IMR-90 (cell line): ENCODE measurements around the gene DOK4. TPM values are rescaled to one million over a fixed set of nuclear protein-coding genes. Genes with fewer than 3 reads are reported as not detected.

ENCODE experiments used
- ATAC-seq: fragments of 200-7000 bp; cut with Tn5 transposase; 2 replicates; pipeline ENCODE4 v1.9.1; 2020; ENCODE audit warnings: low read depth, mild to moderate bottlenecking, moderate library complexity
- BruUV-seq: library from RNA; stranded (reverse); fragments of 400-500 nt; replicated peaks from 2 replicates; lab custom pipeline; 2021; lab: Mats Ljungman, UMichigan
- CTCF ChIA-PET: fragments of 300-600 bp; formaldehyde crosslinking; extraction: SDS; loops from one replicate; lab custom pipeline; 2021; ENCODE audit warnings: antibody characterized with exemption; lab: Yijun Ruan, JAX
- POLR2A ChIA-PET: fragments of 300-600 bp; sonication (Branson Sonifier 250); formaldehyde crosslinking; loops from one replicate; lab custom pipeline; 2022; ENCODE audit warnings: antibody characterized with exemption; ENCODE audit not compliant: unreplicated experiment; lab: Charles Lee
- DNase-seq: peaks from one replicate; pipeline ENCODE4 v3.0.0; 2013
- H2AFZ ChIP-seq: replicated peaks from 2 replicates; pipeline ENCODE3; 2013; ENCODE audit warnings: low read length, mild to moderate bottlenecking; ENCODE audit not compliant: poor library complexity
- H2AK5ac ChIP-seq: 2 replicates; pipeline ENCODE4 v1.6.1; 2013; ENCODE audit warnings: low read depth, low read length, inconsistent platforms
- H2AK9ac ChIP-seq: replicated peaks from 2 replicates; pipeline ENCODE3; 2013; ENCODE audit warnings: mild to moderate bottlenecking, low read depth, low read length, moderate library complexity; ENCODE audit not compliant: poor library complexity
- H2BK120ac ChIP-seq: 2 replicates; pipeline ENCODE4 v1.6.1; 2013; ENCODE audit warnings: low read depth, low read length, inconsistent platforms
- H2BK15ac ChIP-seq: 3 replicates; pipeline ENCODE4 v1.6.1; 2013; ENCODE audit warnings: low read depth, low read length, inconsistent platforms
- H2BK20ac ChIP-seq: 2 replicates; pipeline ENCODE4 v1.6.1; 2013; ENCODE audit warnings: low read depth, mild to moderate bottlenecking, inconsistent platforms, low read length, moderate library complexity
- H2BK5ac ChIP-seq: 2 replicates; pipeline ENCODE4 v1.6.1; 2013; ENCODE audit warnings: mild to moderate bottlenecking, low read depth, low read length, inconsistent platforms; ENCODE audit not compliant: poor library complexity, severe bottlenecking
- H3K14ac ChIP-seq: replicated peaks from 2 replicates; pipeline ENCODE4 v1.6.1; 2013; ENCODE audit warnings: low read depth, low read length, inconsistent platforms
- H3K18ac ChIP-seq: 2 replicates; pipeline ENCODE4 v1.6.1; 2013; ENCODE audit warnings: low read depth, low read length, control low read depth
- H3K23ac ChIP-seq: 2 replicates; pipeline ENCODE4 v1.6.1; 2013; ENCODE audit warnings: low read depth, low read length, inconsistent platforms
- H3K27ac ChIP-seq: 2 replicates; pipeline ENCODE4 v1.5.1; 2013; ENCODE audit warnings: mild to moderate bottlenecking, control low read depth, low read length; ENCODE audit not compliant: insufficient read depth
- H3K27me3 ChIP-seq: 2 replicates; pipeline ENCODE4 v1.6.1; 2013; ENCODE audit warnings: low read length; ENCODE audit not compliant: control insufficient read depth, insufficient read depth
- H3K36me3 ChIP-seq: 2 replicates; pipeline ENCODE4 v1.6.1; 2013; ENCODE audit warnings: low read length, mixed read lengths; ENCODE audit not compliant: control insufficient read depth, insufficient read depth
- H3K4ac ChIP-seq: 2 replicates; pipeline ENCODE4 v1.6.1; 2013; ENCODE audit warnings: low read depth, low read length, inconsistent platforms
- H3K4me1 ChIP-seq: 2 replicates; pipeline ENCODE4 v1.6.1; 2013; ENCODE audit warnings: low read length, mixed read lengths; ENCODE audit not compliant: control insufficient read depth, insufficient read depth
- H3K4me2 ChIP-seq: 2 replicates; pipeline ENCODE4 v1.6.1; 2013; ENCODE audit warnings: low read depth, mild to moderate bottlenecking, control low read depth, low read length, moderate library complexity
- H3K4me3 ChIP-seq: 2 replicates; pipeline ENCODE4 v1.5.1; 2013; ENCODE audit warnings: low read depth, mild to moderate bottlenecking, control low read depth, low read length, moderate library complexity; ENCODE audit not compliant: insufficient read depth
- H3K56ac ChIP-seq: 2 replicates; pipeline ENCODE4 v1.6.1; 2013; ENCODE audit warnings: low read length, inconsistent platforms; ENCODE audit not compliant: insufficient read depth; ENCODE audit errors: extremely low read depth
- H3K79me1 ChIP-seq, 2 experiments: 2 replicates each; pipeline ENCODE4 v1.6.1; 2013; ENCODE audit warnings: low read length in 2 of 2, inconsistent platforms in 1 of 2, low read depth in 1 of 2
- H3K9ac ChIP-seq: 2 replicates; pipeline ENCODE4 v1.6.1; 2013; ENCODE audit warnings: low read depth, low read length, control low read depth
- H3K9me1 ChIP-seq: 2 replicates; pipeline ENCODE4 v1.6.1; 2013; ENCODE audit warnings: low read length, inconsistent platforms; ENCODE audit not compliant: insufficient read depth
- H3K9me3 ChIP-seq: 2 replicates; pipeline ENCODE4 v1.6.1; 2013; ENCODE audit warnings: low read length; ENCODE audit not compliant: control insufficient read depth, insufficient read depth
- H4K20me1 ChIP-seq: 2 replicates; pipeline ENCODE4 v1.6.1; 2013; ENCODE audit warnings: low read length, inconsistent platforms; ENCODE audit not compliant: insufficient read depth
- H4K5ac ChIP-seq: 2 replicates; pipeline ENCODE4 v1.6.1; 2013; ENCODE audit warnings: mild to moderate bottlenecking, low read depth, low read length, control low read depth
- H4K8ac ChIP-seq, 2 experiments: 2 replicates each; pipeline ENCODE4 v1.6.1; 2013; ENCODE audit warnings: low read depth in 2 of 2, low read length in 2 of 2, control low read depth in 1 of 2, inconsistent platforms in 1 of 2
- H4K91ac ChIP-seq: 2 replicates; pipeline ENCODE4 v1.6.1; 2013; ENCODE audit warnings: low read depth, low read length, inconsistent platforms; ENCODE audit not compliant: insufficient read depth
- BHLHE40 ChIP-seq: fragments of 150-350 bp; IDR thresholded peaks from 2 replicates; pipeline ENCODE4 v1.6.1; 2016; ENCODE audit warnings: mild to moderate bottlenecking, low read depth, low read length
- CEBPB ChIP-seq: IDR thresholded peaks from 2 replicates; pipeline ENCODE4 v1.6.1; 2012; ENCODE audit warnings: low read depth, low read length, improper control_type of control experiment
- CHD1 ChIP-seq: IDR thresholded peaks from 2 replicates; pipeline ENCODE4 v1.6.1; 2012; ENCODE audit warnings: low read depth, low read length, improper control_type of control experiment
- FOS ChIP-seq: fragments of 150-350 bp; IDR thresholded peaks from 2 replicates; pipeline ENCODE4 v1.6.1; 2016; ENCODE audit warnings: low read depth, low read length
- MAFK ChIP-seq: IDR thresholded peaks from 2 replicates; pipeline ENCODE4 v1.6.1; 2012; ENCODE audit warnings: low read depth, low read length, improper control_type of control experiment
- MAZ ChIP-seq: IDR thresholded peaks from 2 replicates; pipeline ENCODE4 v1.6.1; 2012; ENCODE audit warnings: low read depth, mild to moderate bottlenecking, low read length, improper control_type of control experiment, moderate library complexity, borderline replicate concordance
- MXI1 ChIP-seq: IDR thresholded peaks from 2 replicates; pipeline ENCODE4 v1.6.1; 2012; ENCODE audit warnings: low read depth, mild to moderate bottlenecking, low read length, moderate library complexity, borderline replicate concordance
- NFE2L2 ChIP-seq: fragments of 150-350 bp; IDR thresholded peaks from 2 replicates; pipeline ENCODE4 v1.6.1; 2016; ENCODE audit warnings: low read depth, mild to moderate bottlenecking, low read length
- POLR2A ChIP-seq: IDR thresholded peaks from 2 replicates; pipeline ENCODE4 v1.6.1; 2012; ENCODE audit warnings: mild to moderate bottlenecking, low read depth, low read length
- RAD21 ChIP-seq: IDR thresholded peaks from 2 replicates; pipeline ENCODE4 v1.6.1; 2012; ENCODE audit warnings: low read length, improper control_type of control experiment
- RCOR1 ChIP-seq: IDR thresholded peaks from 2 replicates; pipeline ENCODE4 v1.6.1; 2012; ENCODE audit warnings: mild to moderate bottlenecking, low read length, improper control_type of control experiment; ENCODE audit not compliant: insufficient replicate concordance
- RFX5 ChIP-seq: IDR thresholded peaks from 2 replicates; pipeline ENCODE4 v1.8.0; 2012; ENCODE audit warnings: low read depth, mild to moderate bottlenecking, low read length, moderate library complexity
- SMC3 ChIP-seq: fragments of 150-350 bp; IDR thresholded peaks from 2 replicates; pipeline ENCODE4 v1.6.1; 2016; ENCODE audit warnings: low read depth, mild to moderate bottlenecking, antibody characterized with exemption, low read length, moderate library complexity
- WGBS, 2 experiments: methylation state at CpG; one replicate each; pipeline versions ENCODE4 v1.1.5 to v1.1.7; 2013; ENCODE audit warnings: missing lambda C conversion rate in 2 of 2; ENCODE audit not compliant: insufficient read length in 1 of 2; ENCODE audit errors: extremely low coverage in 2 of 2; 5-methylcytosine and 5-hydroxymethylcytosine counted together
- dilution Hi-C: fragments of 300-500 bp; cut with HindIII; formaldehyde crosslinking; loops from one replicate; pipeline ENCODE4 v1.14.3; 2018; ENCODE audit warnings: low sequenced_read_pairs; ENCODE audit not compliant: unreplicated experiment
- in situ Hi-C: fragments of 300-500 bp; cut with MboI; formaldehyde crosslinking; loops from 3 replicates; pipeline ENCODE4 v1.14.3; 2019; ENCODE audit warnings: low sequenced_read_pairs, inconsistent platforms, mixed read lengths
- intact Hi-C: fragments of 100-400 bp; cut with micrococcal nuclease; formaldehyde crosslinking; loops from 2 replicates; pipeline ENCODE4 v1.10.0; 2022
- polyA plus RNA-seq, 3 experiments: library from polyadenylated mRNA; depleted of rRNA; stranded (reverse); fragments of >200 nt; gene quantifications; 2 replicates each; pipeline ENCODE4 v1.2.3, GENCODE V29; 2012; ENCODE audit warnings: low replicate concordance in 1 of 3
- total RNA-seq: library from RNA; depleted of rRNA; stranded (reverse); fragments of >200 nt; gene quantifications from 2 replicates; pipeline ENCODE4 v1.2.3, GENCODE V29; 2012
- TF ChIP-seq, protein P1 (sequence below): fragments of 150-350 bp; IDR thresholded peaks from 2 replicates; pipeline ENCODE4 v1.6.1; 2017; ENCODE audit warnings: mild to moderate bottlenecking, antibody characterized with exemption, low read length, low read depth
- TF ChIP-seq, protein P2 (sequence below): fragments of 150-350 bp; IDR thresholded peaks from 2 replicates; pipeline ENCODE4 v1.6.1; 2016; ENCODE audit warnings: low read depth, mild to moderate bottlenecking, low read length, moderate library complexity, borderline replicate concordance
- TF ChIP-seq, protein P3 (sequence below): conservative IDR thresholded peaks from 2 replicates; pipeline ENCODE4 v1.5.1; 2012; ENCODE audit warnings: mild to moderate bottlenecking, low read depth, low read length, improper control_type of control experiment

Gene DOK4
- total and polyA plus RNA-seq, 2 of the 4 experiments (the other 2 are of a cell fraction): 22.0 to 25.9 TPM

DNA sequence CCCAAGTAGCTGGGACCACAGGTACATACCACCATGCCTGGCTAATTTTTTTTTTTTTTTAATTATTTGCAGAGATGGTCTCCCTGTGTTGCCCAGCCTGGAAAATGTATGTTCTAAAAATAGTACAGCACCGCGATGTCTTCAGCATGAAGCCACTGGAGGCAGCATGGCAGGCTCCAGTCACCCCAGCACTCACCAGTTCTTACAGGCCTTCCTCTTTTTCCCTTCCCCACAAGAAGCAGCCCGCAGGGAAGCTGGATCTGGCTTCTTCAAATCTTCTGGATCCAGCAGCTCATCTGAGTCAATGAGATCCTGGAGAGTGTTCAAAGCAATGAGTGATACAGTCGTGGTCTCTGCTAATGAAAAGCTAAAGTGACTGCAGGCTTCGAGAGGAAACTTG lies 55.3 kb downstream of the DOK4 start:
- no peak overlapping the region for H3K27ac ChIP-seq
- no peak overlapping the region for H3K14ac ChIP-seq
- dilution Hi-C loops: no loop called here
- no peak overlapping the region for H2BK120ac ChIP-seq
- H2AK9ac ChIP-seq: no peak overlapping the region
- no peaks in the 10 kb centered on the region; the same call in 1 of the 2 replicates for H3K4me1 ChIP-seq
- intact Hi-C loops: no loop called here
- H3K56ac ChIP-seq: no peak overlapping the region
- H3K36me3 ChIP-seq: peaks cover 58% of the 10 kb centered on the region
- 0 out of 4 replicates have a peak, but pooled peaks cover 0 to 3% of the 10 kb centered on the region in 2 experiments for H3K79me1 ChIP-seq
- POLR2A ChIA-PET: no interaction called here
- no peak for ATAC-seq
- no peak overlapping the region for H4K8ac ChIP-seq
- in situ Hi-C loops: no loop called here
- no peaks in the 10 kb centered on the region for H3K9me1 ChIP-seq
- WGBS, 2 experiments: 80% methylated on average over 1 of the region's 5 CpGs; no CpG with 5 or more reads in 1 of the 2 experiments
- no peak overlapping the region for H3K4me3 ChIP-seq
- H4K91ac ChIP-seq: no peak overlapping the region
- no peak overlapping the region for H3K23ac ChIP-seq
- no peak overlapping the region for H2AFZ ChIP-seq
- no peak overlapping the region for H2BK15ac ChIP-seq
- H3K4me2 ChIP-seq: no peak overlapping the region
- no peak for DNase-seq
- H3K9me3 ChIP-seq: no peaks in the 10 kb centered on the region
- H2BK5ac ChIP-seq: no peak overlapping the region
- no peak overlapping the region for H3K18ac ChIP-seq
- H4K5ac ChIP-seq: no peak overlapping the region
- CTCF ChIA-PET: no interaction called here
- H2AK5ac ChIP-seq: no peak overlapping the region
- H3K4ac ChIP-seq: no peak overlapping the region
- no TSS peak for BruUV-seq
- H3K9ac ChIP-seq: no peak overlapping the region
- H4K20me1 ChIP-seq: no peaks in the 10 kb centered on the region
- TF ChIP-seq MAZ: no peak
- TF ChIP-seq, protein P1, sequence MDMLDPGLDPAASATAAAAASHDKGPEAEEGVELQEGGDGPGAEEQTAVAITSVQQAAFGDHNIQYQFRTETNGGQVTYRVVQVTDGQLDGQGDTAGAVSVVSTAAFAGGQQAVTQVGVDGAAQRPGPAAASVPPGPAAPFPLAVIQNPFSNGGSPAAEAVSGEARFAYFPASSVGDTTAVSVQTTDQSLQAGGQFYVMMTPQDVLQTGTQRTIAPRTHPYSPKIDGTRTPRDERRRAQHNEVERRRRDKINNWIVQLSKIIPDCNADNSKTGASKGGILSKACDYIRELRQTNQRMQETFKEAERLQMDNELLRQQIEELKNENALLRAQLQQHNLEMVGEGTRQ: no peak
- TF ChIP-seq CEBPB: no peak
- no peak for TF ChIP-seq POLR2A
- TF ChIP-seq FOS: no peak
- no peak for TF ChIP-seq RFX5
- no peak for TF ChIP-seq NFE2L2
- TF ChIP-seq BHLHE40: no peak
- TF ChIP-seq MAFK: no peak
- TF ChIP-seq CHD1: no peak
- no peak for TF ChIP-seq RAD21
- TF ChIP-seq RCOR1: no peak
- TF ChIP-seq SMC3: no peak
- TF ChIP-seq, protein P2, sequence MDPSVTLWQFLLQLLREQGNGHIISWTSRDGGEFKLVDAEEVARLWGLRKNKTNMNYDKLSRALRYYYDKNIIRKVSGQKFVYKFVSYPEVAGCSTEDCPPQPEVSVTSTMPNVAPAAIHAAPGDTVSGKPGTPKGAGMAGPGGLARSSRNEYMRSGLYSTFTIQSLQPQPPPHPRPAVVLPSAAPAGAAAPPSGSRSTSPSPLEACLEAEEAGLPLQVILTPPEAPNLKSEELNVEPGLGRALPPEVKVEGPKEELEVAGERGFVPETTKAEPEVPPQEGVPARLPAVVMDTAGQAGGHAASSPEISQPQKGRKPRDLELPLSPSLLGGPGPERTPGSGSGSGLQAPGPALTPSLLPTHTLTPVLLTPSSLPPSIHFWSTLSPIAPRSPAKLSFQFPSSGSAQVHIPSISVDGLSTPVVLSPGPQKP: no peak
- TF ChIP-seq, protein P3, sequence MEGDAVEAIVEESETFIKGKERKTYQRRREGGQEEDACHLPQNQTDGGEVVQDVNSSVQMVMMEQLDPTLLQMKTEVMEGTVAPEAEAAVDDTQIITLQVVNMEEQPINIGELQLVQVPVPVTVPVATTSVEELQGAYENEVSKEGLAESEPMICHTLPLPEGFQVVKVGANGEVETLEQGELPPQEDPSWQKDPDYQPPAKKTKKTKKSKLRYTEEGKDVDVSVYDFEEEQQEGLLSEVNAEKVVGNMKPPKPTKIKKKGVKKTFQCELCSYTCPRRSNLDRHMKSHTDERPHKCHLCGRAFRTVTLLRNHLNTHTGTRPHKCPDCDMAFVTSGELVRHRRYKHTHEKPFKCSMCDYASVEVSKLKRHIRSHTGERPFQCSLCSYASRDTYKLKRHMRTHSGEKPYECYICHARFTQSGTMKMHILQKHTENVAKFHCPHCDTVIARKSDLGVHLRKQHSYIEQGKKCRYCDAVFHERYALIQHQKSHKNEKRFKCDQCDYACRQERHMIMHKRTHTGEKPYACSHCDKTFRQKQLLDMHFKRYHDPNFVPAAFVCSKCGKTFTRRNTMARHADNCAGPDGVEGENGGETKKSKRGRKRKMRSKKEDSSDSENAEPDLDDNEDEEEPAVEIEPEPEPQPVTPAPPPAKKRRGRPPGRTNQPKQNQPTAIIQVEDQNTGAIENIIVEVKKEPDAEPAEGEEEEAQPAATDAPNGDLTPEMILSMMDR: no peak
- TF ChIP-seq MXI1: no peak
- no peak overlapping the region for H2BK20ac ChIP-seq
- H3K27me3 ChIP-seq: no peaks in the 10 kb centered on the region
